GM12872 (cell line): Measurements from ENCODE around the gene UGT1A1.

ENCODE experiments used
- TF ChIP-seq, protein P1 (sequence below): IDR thresholded peaks from 3 replicates; pipeline ENCODE4 v1.5.1; 2011; ENCODE audit warnings: low read depth, mild to moderate bottlenecking, low read length, moderate library complexity; ENCODE audit not compliant: insufficient read depth

The UGT1A1 gene

DNA sequence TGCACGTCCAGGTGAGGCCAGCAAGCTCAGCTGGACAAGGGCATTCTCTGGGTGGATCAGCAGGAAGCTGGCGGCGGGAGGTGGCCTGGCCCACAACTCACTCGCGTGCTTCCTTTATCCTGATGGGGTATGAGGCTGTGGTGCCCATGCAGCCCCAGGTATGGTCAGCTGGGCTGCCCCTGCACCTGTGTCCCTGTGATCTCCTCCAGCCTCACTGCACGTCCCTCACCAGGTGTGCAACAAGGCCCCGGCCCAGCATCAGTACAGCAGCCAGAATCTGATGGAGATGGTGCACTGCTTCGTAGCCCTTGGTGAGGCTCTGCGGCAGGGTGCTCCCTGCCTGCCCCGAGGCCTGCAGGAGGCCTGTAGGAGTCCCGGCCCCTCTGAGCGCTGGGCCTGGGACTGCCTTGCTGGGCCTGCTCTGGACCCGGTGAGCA, 35.7 kb downstream of the UGT1A1 start:
- TF ChIP-seq, protein P1, sequence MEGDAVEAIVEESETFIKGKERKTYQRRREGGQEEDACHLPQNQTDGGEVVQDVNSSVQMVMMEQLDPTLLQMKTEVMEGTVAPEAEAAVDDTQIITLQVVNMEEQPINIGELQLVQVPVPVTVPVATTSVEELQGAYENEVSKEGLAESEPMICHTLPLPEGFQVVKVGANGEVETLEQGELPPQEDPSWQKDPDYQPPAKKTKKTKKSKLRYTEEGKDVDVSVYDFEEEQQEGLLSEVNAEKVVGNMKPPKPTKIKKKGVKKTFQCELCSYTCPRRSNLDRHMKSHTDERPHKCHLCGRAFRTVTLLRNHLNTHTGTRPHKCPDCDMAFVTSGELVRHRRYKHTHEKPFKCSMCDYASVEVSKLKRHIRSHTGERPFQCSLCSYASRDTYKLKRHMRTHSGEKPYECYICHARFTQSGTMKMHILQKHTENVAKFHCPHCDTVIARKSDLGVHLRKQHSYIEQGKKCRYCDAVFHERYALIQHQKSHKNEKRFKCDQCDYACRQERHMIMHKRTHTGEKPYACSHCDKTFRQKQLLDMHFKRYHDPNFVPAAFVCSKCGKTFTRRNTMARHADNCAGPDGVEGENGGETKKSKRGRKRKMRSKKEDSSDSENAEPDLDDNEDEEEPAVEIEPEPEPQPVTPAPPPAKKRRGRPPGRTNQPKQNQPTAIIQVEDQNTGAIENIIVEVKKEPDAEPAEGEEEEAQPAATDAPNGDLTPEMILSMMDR = no peak

DNA sequence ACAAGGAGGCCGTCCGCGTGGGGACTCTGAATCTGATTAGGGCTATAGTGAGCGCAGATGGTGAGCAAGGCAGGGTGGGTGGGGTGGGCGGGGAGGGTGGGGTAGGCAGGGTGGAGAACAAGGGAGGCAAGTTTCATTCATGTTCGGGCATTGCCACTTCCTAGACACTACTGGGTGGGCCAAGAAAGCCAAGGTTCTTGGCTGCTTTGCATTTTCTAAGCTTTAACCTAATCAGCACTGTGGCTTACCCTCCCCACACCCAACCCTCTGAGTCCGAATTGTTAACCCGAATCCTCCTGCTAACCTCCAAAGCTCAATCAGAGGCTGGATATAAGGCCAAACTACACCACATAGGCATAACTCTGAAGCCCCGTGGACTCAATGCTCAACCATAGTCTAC, 36.2 kb downstream of the UGT1A1 start:
- TF ChIP-seq, protein P1 = no peak

DNA sequence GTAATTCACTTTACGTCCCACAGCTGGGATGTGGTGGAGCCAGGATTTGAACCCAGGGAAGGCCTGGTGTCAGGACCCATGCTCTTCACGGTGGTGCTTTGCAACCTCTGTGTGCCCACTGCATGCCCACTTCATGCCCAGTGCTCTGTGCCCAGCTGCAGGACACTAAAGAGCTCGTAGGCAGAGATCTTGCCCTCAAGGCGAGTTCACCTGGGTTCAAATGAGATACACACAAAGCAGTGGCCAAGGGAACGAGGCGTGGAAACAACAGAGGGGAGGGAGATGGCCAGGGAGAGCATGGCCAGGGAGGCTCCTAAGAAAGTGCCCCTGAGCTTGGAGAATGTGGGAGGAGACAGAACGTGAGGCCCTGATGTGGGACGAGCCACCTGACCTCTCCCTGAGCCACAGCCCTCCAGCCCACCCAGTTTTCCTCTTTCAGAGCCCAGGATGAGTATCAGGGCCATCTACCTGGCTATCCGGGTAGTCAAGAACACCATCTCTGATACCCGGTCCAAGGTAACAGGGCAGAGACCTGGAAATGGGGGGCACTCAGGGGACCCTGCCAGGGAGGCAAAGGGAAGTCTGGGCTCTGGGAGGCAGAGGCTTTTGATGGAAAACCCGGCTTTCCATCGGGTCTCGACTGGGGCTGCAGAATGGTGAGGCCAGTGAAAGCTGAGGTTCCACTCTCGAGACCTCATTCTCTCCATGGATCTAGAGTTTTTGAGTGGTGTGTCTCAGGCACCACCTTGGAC, 38.4 kb downstream of the UGT1A1 start:
- TF ChIP-seq, protein P1 = no peak

DNA sequence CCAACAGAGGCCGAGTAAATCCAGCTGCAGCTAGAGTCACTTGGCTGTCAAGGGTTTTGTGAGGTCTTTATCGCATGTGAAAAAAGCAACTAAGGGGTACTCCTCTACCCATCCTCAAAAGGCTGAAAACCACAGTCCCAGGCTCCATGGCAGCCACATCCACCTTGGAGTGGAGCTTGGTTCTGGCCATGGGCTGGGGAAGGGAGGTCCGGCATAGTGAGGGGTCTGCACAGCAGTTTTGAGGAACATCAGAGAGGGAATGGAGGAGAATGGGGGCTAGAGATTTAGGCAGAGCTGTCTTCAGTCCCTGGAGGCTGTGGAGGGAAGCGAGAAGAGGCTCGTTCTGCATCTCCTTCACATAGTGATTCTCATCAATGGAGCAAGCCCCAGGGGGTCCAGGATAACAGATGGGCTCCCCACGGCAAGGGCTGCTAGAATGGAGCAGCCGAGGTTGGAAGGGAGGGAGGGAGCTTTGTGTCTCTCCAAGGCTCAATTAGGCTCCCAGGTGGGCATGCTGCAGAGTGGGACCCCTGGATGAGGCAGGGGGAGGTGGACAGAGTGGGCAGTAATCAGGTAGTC, 39.1 kb downstream of the UGT1A1 start:
- TF ChIP-seq, protein P1 = no peak

DNA sequence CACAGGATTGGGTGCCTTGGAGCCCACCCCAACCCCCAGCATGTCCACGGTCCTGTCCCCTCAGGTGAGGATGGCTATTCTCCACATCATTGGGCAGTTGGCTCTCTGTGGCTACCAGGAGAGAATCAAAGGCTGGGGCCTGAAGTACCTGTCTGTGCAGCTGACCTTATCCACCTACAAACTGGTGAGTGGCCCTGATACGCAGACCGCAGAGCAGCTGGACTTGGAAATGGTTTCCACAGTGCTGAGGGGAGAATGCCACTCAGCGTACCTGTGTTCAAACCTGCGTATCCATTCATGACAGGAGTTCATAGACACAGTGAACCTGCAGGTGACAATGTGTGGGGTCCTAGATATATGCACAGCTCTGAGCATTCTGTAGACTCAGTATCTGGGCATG, 39.6 kb downstream of the UGT1A1 start:
- TF ChIP-seq, protein P1 = no peak

DNA sequence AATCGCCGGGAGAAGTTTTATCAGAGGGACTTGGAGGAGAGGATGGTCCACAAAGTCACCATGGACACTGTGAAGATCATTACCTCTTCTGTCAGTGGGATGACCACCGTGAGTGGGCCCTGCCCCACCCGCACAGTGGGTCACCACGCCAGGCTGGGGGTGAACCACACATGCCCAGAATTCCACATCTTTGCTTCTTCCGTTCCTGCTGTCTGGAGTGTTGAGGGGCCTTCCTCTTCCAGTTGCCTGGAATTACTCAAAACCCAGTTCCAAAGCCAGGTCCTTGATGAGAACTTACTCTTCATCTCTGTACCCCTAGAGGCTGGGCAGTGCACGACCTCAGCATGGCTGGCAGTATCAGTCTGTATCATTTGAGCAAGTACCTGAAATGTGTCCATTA, 40.1 kb downstream of the UGT1A1 start:
- TF ChIP-seq, protein P1 = no peak

DNA sequence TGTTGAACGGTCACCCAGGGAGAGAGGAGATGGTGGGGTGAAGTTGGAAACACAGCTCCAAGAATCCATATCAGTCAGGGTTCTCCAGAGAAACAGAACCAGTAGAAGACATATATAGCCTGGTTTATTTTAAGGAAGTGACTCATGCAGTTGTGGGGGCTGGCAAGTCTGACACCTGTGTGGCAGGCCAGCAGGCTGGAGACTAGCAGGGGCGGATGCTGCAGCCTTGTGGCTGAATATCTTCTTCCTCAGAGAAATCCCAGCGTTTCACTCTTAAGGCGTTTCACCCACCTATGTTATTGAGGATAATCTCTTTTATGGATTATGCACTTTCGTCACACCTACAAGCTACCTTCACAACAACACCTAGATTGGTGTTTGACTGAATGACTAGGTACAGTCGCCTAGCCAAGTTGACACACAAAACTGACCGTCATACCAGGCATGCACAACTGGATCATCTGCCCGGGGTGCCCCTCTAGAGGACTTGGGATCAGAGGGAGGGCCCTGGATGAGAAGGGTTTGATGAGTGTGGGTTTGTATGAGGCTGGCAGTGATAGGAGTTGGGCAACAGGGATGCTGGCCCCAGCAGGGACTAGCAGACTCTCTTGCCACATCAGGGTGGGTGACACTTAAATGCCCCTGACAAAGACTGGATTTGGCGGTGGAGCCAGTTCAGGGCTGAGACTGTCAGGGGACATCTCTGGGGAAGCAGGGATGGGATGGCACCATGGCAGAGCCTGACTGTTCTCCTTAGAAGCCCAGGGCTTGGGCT, 41.5 kb downstream of the UGT1A1 start:
- TF ChIP-seq, protein P1 = no peak
